ENCODE results near the gene PHAF1. TPM values are rescaled to one million over a fixed set of nuclear protein-coding genes. Genes with fewer than 3 reads are reported as not detected.

PHAF1 gene
- total RNA-seq, 1 donor from 2014 or later: 29.1 TPM

- Histone ChIP-seq H4K20me1 (ENCODE audit: low read depth) (peaks cover 52% of the 10 kb centered on the region), H3K27me3 (peaks cover 100% of the 10 kb centered on the region), H3F3A (ENCODE audit: low read depth) (peaks cover 23% of the 10 kb centered on the region), H3K9ac (no peak overlapping the region), H3K4me2 (no peak overlapping the region), H2AFZ (replicated peaks) (no peak overlapping the region), H3K79me2 (ENCODE audit: low read depth) (no peaks in the 10 kb centered on the region), H3K36me3 (no peaks in the 10 kb centered on the region), H3K9me3 (ENCODE audit: low read depth) (no peaks in the 10 kb centered on the region), H3K4me1 (peaks cover 6% of the 10 kb centered on the region), H3K27ac (no peak overlapping the region), H3K4me3 (no peak overlapping the region)
- Mint-ChIP-seq H3K4me1 (peaks cover 10% of the 10 kb centered on the region), H3K27ac (no peak overlapping the region), H3K27me3 (ENCODE audit: insufficient read depth, low read depth) (peaks cover 82% of the 10 kb centered on the region), H3K9me3 (no peaks in the 10 kb centered on the region), H3K36me3 (no peaks in the 10 kb centered on the region), H3K4me3 (peak overlapping the region; percentile 81)
- TF ChIP-seq CTCF (IDR thresholded peaks at IDR 0.05) (no peak), EZH2phosphoT487 (IDR thresholded peaks at IDR 0.05) (no peak), EZH2 (IDR thresholded peaks at IDR 0.05) (no peak)
- no peak for DNase-seq (ENCODE audit: low spot score)
Observed at GRCh38 chr16:67157892-67158635, 48.3 kb downstream of the PHAF1 start.

DNA sequence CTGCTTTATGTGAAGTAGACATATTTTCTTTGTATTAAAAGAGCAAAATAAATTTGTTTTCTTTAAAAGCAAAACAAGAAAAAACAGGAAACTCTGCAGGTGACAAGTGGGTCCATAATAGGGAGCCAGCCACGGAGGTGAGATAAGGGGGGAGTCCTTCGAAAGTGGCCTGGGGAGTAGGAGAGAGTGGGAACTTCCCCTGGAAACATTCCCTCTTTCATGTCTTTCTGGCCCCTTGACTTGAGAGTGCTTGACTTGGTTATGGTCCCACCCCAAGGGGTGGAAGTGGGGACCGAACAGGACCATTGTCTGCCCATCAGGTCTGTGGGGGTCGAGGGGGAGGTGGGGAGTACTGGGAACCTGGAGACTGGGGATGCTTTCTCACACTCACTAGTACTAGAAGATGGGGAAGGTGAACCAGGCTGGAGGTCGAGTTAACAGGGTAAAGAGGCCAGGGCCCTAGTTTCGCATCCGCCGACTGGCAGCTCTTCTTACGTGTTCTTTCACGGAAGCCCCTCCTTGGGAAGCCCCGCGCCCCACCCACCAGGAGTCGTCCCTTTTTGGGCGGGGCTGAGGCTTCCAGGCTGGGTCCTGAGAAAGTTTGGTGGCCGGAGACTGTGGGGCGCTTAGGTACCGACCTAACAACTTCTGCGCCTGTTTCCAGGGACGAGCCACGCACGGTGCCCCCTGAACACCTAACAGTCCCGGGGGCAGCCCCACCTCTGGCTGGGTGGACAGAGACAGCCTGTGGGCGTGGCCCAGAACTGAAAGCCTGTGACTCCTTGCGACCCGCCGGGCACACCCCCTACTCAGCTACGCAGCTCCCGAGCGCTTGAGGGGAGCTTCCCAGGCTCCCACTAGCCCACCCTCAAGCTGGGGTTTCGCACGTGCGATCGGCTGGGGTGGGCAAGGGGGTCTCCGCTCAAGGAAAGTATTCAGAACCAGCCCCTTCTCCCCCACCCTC is 49.2 kb downstream of the PHAF1 start:
- Histone ChIP-seq H3K9ac (no peak overlapping the region), H3K36me3 (no peaks in the 10 kb centered on the region), H4K20me1 (ENCODE audit: low read depth) (peaks cover 54% of the 10 kb centered on the region), H3F3A (ENCODE audit: low read depth) (peaks cover 23% of the 10 kb centered on the region), H2AFZ (replicated peaks) (no peak overlapping the region), H3K27me3 (peaks cover 100% of the 10 kb centered on the region), H3K27ac (no peak overlapping the region), H3K9me3 (ENCODE audit: low read depth) (no peaks in the 10 kb centered on the region), H3K4me2 (peak overlapping the region; percentile 83), H3K4me3 (peak overlapping the region; percentile 56), H3K4me1 (peaks cover 6% of the 10 kb centered on the region), H3K79me2 (ENCODE audit: low read depth) (no peaks in the 10 kb centered on the region)
- Mint-ChIP-seq H3K27me3 (ENCODE audit: insufficient read depth, low read depth) (peaks cover 78% of the 10 kb centered on the region), H3K4me3 (peak overlapping the region; percentile 81), H3K4me1 (peaks cover 10% of the 10 kb centered on the region), H3K27ac (no peak overlapping the region), H3K9me3 (no peaks in the 10 kb centered on the region), H3K36me3 (no peaks in the 10 kb centered on the region)
- TF ChIP-seq EZH2 (IDR thresholded peaks at IDR 0.05) (peak; percentile 70), CTCF (IDR thresholded peaks at IDR 0.05) (no peak)
- DNase-seq (ENCODE audit: low spot score): peak; percentile 70

DNA sequence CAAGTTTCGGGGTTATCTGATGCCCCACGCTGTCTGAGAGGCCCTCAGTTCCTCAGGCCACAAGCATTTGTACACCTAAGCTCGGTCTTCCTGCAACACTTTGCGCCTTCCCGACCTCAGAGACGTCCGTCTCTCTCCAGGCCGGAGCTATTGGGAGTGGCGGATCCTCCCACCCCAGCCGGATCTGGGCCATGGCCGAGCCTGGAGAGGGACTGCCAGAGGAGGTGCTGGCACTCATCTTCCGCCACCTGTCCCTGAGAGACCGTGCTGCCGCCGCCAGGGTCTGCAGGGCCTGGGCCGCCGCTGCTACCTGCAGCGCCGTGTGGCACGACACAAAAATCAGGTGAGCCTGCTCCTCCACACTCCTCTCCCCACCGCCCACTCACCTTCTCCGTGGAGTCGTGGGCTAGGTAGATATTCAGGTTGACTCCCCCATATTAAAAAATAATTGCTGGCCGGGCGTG is 51.9 kb downstream of the PHAF1 start:
- H2AFZ ChIP-seq (replicated peaks): no peak overlapping the region
- peaks cover 6% of the 10 kb centered on the region for H3K4me1 Mint-ChIP-seq

More for the DNA sequence above, 51.9 kb downstream of the PHAF1 start:
- Histone ChIP-seq H3K79me2 (ENCODE audit: low read depth) (no peaks in the 10 kb centered on the region), H3K9me3 (ENCODE audit: low read depth) (no peaks in the 10 kb centered on the region), H3F3A (ENCODE audit: low read depth) (peaks cover 20% of the 10 kb centered on the region), H4K20me1 (ENCODE audit: low read depth) (peaks cover 57% of the 10 kb centered on the region), H3K27me3 (peaks cover 100% of the 10 kb centered on the region), H3K4me1 (no peaks in the 10 kb centered on the region), H3K27ac (no peak overlapping the region), H3K4me2 (no peak overlapping the region), H3K36me3 (no peaks in the 10 kb centered on the region), H3K9ac (no peak overlapping the region), H3K4me3 (no peak overlapping the region)
- Mint-ChIP-seq H3K4me3 (peak overlapping the region; percentile 65), H3K36me3 (no peaks in the 10 kb centered on the region), H3K27me3 (ENCODE audit: insufficient read depth, low read depth) (peaks cover 83% of the 10 kb centered on the region), H3K9me3 (no peaks in the 10 kb centered on the region), H3K27ac (no peak overlapping the region)
- TF ChIP-seq EZH2phosphoT487 (IDR thresholded peaks at IDR 0.05): no peak
- no peak for TF ChIP-seq EZH2 (IDR thresholded peaks at IDR 0.05)
- TF ChIP-seq CTCF (IDR thresholded peaks at IDR 0.05): no peak
- no peak for DNase-seq (ENCODE audit: low spot score)
